K562 (cell line): ENCODE measurements around the gene XRCC3. TPM values are rescaled to one million over a fixed set of nuclear protein-coding genes. Genes with fewer than 3 reads are reported as not detected.

Experiments
- ATAC-seq: fragments of 200-7000 bp; cut with Tn5 transposase; 3 replicates; pipeline ENCODE4 v1.9.1; 2020; ENCODE audit warnings: moderate library complexity
- BruUV-seq: library from RNA; stranded (reverse); fragments of 400-500 nt; replicated peaks from 2 replicates; lab custom pipeline; 2021; lab: Mats Ljungman, UMichigan
- CTCF ChIA-PET: fragments of 300-600 bp; formaldehyde crosslinking; extraction: SDS; loops from one replicate; lab custom pipeline; 2021; ENCODE audit warnings: low intra/inter-chr PET ratio; lab: Yijun Ruan, JAX
- POLR2A ChIA-PET: fragments of 300-600, 350-650 bp; sonication (Branson Sonifier 250); formaldehyde crosslinking; extraction: SDS; loops from one replicate; lab custom pipeline; 2021; ENCODE audit warnings: antibody characterized with exemption, inconsistent platforms; lab: Yijun Ruan, JAX
- DNase-seq, 4 experiments: peaks; one replicate each; pipeline versions ENCODE4 v3.0.0 to v3.0.0-alpha.2; 2011 to 2018; ENCODE audit warnings: low spot score in 3 of 4, mixed read lengths in 3 of 4; ENCODE audit errors: extremely low read depth in 1 of 4
- FAIRE-seq: peaks from 2 replicates; lab custom pipeline; 2011; peaks lifted over from hg19 to GRCh38; lab: Jason Lieb, UNC
- H2AFZ ChIP-seq: 2 replicates; pipeline ENCODE4 v1.6.0; 2011; ENCODE audit warnings: low read depth, low read length, control low read depth, inconsistent platforms
- H3K27ac ChIP-seq: fragments of 200-600 bp; 3 replicates; pipeline ENCODE4 v1.8.0; 2011; ENCODE audit warnings: low read depth, mild to moderate bottlenecking, control low read depth, inconsistent platforms, low read length, moderate library complexity, mixed read lengths; ENCODE audit errors: extremely low read depth
- H3K27me3 ChIP-seq, 2 experiments: fragments of 300-600 bp in 1 of 2; 2 replicates in 1 of 2; 3 replicates in 1 of 2; pipeline versions ENCODE4 v1.6.0 to v1.8.0; 2011; ENCODE audit warnings: inconsistent platforms in 2 of 2, low read length in 2 of 2, mild to moderate bottlenecking in 1 of 2, mixed read lengths in 1 of 2, moderate library complexity in 1 of 2; ENCODE audit not compliant: control insufficient read depth in 2 of 2, insufficient read depth in 2 of 2
- H3K36me3 ChIP-seq: fragments of 300-600 bp; 3 replicates; pipeline ENCODE4 v1.8.0; 2011; ENCODE audit warnings: mild to moderate bottlenecking, low read length, inconsistent platforms; ENCODE audit not compliant: control insufficient read depth, insufficient read depth
- H3K4me1 ChIP-seq, 2 experiments: fragments of 200-600 bp in 1 of 2; replicated peaks in 1 of 2; 2 replicates in 1 of 2; 3 replicates in 1 of 2; pipeline versions ENCODE4 v1.5.1 to v1.8.0; 2011; ENCODE audit warnings: inconsistent platforms in 2 of 2, low read length in 2 of 2, mild to moderate bottlenecking in 1 of 2, mixed read lengths in 1 of 2, moderate library complexity in 1 of 2; ENCODE audit not compliant: control insufficient read depth in 2 of 2, insufficient read depth in 2 of 2
- H3K4me2 ChIP-seq: 2 replicates; pipeline ENCODE4 v1.6.1; 2011; ENCODE audit warnings: low read length, control low read depth, inconsistent platforms, mixed read lengths; ENCODE audit not compliant: insufficient read depth
- H3K4me3 ChIP-seq: fragments of 200-600 bp; sonication (generic), shearing (Covaris generic); 2 replicates; pipeline ENCODE4 v1.5.1; 2016; ENCODE audit warnings: control low read depth, inconsistent platforms
- H3K79me2 ChIP-seq: fragments of 200-600 bp; 3 replicates; pipeline ENCODE4 v1.8.0; 2011; ENCODE audit warnings: low read length, inconsistent platforms; ENCODE audit not compliant: control insufficient read depth, insufficient read depth
- H3K9ac ChIP-seq, 2 experiments: 2 replicates each; pipeline versions ENCODE4 v1.6.0 to v1.6.1; 2011; ENCODE audit warnings: low read depth in 2 of 2, low read length in 2 of 2, control low read depth in 1 of 2, inconsistent platforms in 1 of 2, mild to moderate bottlenecking in 1 of 2, mixed read lengths in 1 of 2; ENCODE audit not compliant: insufficient read depth in 1 of 2
- H3K9me1 ChIP-seq: one replicate; pipeline ENCODE4 v1.6.0; 2011; ENCODE audit warnings: inconsistent platforms, mild to moderate bottlenecking, low read length, moderate library complexity; ENCODE audit not compliant: control insufficient read depth, insufficient read depth
- H3K9me3 ChIP-seq: replicated peaks from 2 replicates; pipeline ENCODE4 v1.5.1; 2011; ENCODE audit warnings: low read depth, low read length, inconsistent platforms; ENCODE audit not compliant: control insufficient read depth, insufficient read depth
- H4K20me1 ChIP-seq: replicated peaks from 2 replicates; pipeline ENCODE4 v1.6.1; 2011; ENCODE audit warnings: low read length, inconsistent platforms, mixed read lengths; ENCODE audit not compliant: control insufficient read depth, insufficient read depth
- CREB3 ChIP-seq: fragments of 450-650 bp; conservative IDR thresholded peaks from 2 replicates; pipeline ENCODE4 v1.6.1; 2016; ENCODE audit warnings: missing genetic modification characterization, low read depth, mild to moderate bottlenecking, missing compliant biosample characterization, moderate library complexity
- ELK3 ChIP-seq: fragments of 450-650 bp; formaldehyde crosslinking; IDR thresholded peaks from 2 replicates; pipeline ENCODE4 v1.4.0; 2020; ENCODE audit warnings: mild to moderate bottlenecking
- GABPB2 ChIP-seq: fragments of 250-450 bp; sonication (Bioruptor Pico); conservative IDR thresholded peaks from 2 replicates; pipeline ENCODE4 v1.5.1; 2021; ENCODE audit warnings: mild to moderate bottlenecking
- HLTF ChIP-seq: fragments of 450-650 bp; IDR thresholded peaks from 2 replicates; pipeline ENCODE4 v1.6.1; 2016
- IFI16 ChIP-seq: fragments of 250-450 bp; sonication (Bioruptor Pico); IDR thresholded peaks from 2 replicates; pipeline ENCODE4 v2.1.2; 2022; ENCODE audit warnings: mild to moderate bottlenecking, inconsistent platforms
- NCOR1 ChIP-seq: fragments of 450-650 bp; IDR thresholded peaks from 2 replicates; pipeline ENCODE4 v1.6.1; 2016; ENCODE audit warnings: mild to moderate bottlenecking, moderate library complexity
- NEUROD1 ChIP-seq: fragments of 150-350 bp; IDR thresholded peaks from 2 replicates; pipeline ENCODE4 v1.6.1; 2014; ENCODE audit warnings: borderline replicate concordance, low read length, low read depth; ENCODE audit not compliant: partially characterized antibody
- POLR3A ChIP-seq: IDR thresholded peaks from 2 replicates; pipeline ENCODE4 v1.6.1; 2011; ENCODE audit warnings: borderline replicate concordance, mild to moderate bottlenecking, moderate library complexity; ENCODE audit not compliant: insufficient read length, insufficient read depth; ENCODE audit errors: extremely low read depth
- RBFOX2 ChIP-seq: fragments of 200-400 bp; formaldehyde crosslinking; IDR thresholded peaks from 2 replicates; pipeline ENCODE4 v1.6.1; 2017; ENCODE audit warnings: low read depth, mild to moderate bottlenecking, low read length, moderate library complexity
- SMARCA4 ChIP-seq: fragments of 450-650 bp; IDR thresholded peaks from 2 replicates; pipeline ENCODE4 v1.6.1; 2016
- SRSF9 ChIP-seq: fragments of 200-400 bp; formaldehyde crosslinking; IDR thresholded peaks from 2 replicates; pipeline ENCODE4 v1.6.1; 2017; ENCODE audit warnings: low read depth, low read length, borderline replicate concordance
- SUPT5H ChIP-seq: fragments of 450-650 bp; IDR thresholded peaks from 2 replicates; pipeline ENCODE4 v1.6.1; 2016
- ZNF695 ChIP-seq: fragments of 450-650 bp; formaldehyde crosslinking; IDR thresholded peaks from 2 replicates; pipeline ENCODE4 v1.4.0; 2020; ENCODE audit warnings: mild to moderate bottlenecking, moderate library complexity
- WGBS: fragments of 100-300 bp; shearing (Covaris generic); methylation state at CpG from one replicate; pipeline ENCODE4 v1.1.6; 2016; ENCODE audit warnings: low coverage, mixed read lengths; ENCODE audit not compliant: insufficient coverage; ENCODE audit errors: missing lambda C conversion rate; 5-methylcytosine and 5-hydroxymethylcytosine counted together
- in situ Hi-C: fragments of 300-500 bp; cut with MboI; formaldehyde crosslinking; loops from 4 replicates; pipeline ENCODE4 v1.15.0; 2018; ENCODE audit warnings: inconsistent platforms, mixed read lengths
- intact Hi-C: fragments of 100-400 bp; cut with micrococcal nuclease; formaldehyde crosslinking; loops from 2 replicates; pipeline ENCODE4 v1.14.2; 2022
- polyA plus RNA-seq, 8 experiments: library from polyadenylated mRNA; depleted of rRNA in 4 of 8; stranded (reverse) in 5 of 8; unstranded in 3 of 8; fragments of >200 nt; fragmentation: Nextera tagmentation in 2 of 8; fragmentation: Illumina TruSeq in 1 of 8; extraction: Ambion mirVana in 2 of 8; extraction: Trizol in 1 of 8; gene quantifications; 2 replicates each; pipeline versions ENCODE4 v1.2.1 to v1.2.3, GENCODE V29; 2011 to 2014; ENCODE audit warnings: inconsistent platforms in 1 of 8, missing spikeins in 1 of 8
- total RNA-seq, 7 experiments: library from RNA; depleted of rRNA in 6 of 7; stranded (reverse); fragments of >200 nt in 6 of 7; fragmentation: Illumina TruSeq in 2 of 7; extraction: Trizol in 2 of 7; gene quantifications; 2 replicates each; pipeline versions ENCODE4 v1.2.1 to v1.2.3, GENCODE V29; 2011 to 2021; ENCODE audit warnings: low replicate concordance in 1 of 7
- TF ChIP-seq, protein P1 (sequence below): fragments of 250-450 bp; sonication (Bioruptor Pico); IDR thresholded peaks from 2 replicates; pipeline ENCODE4 v1.8.0; 2021; ENCODE audit warnings: moderate library complexity, mild to moderate bottlenecking, inconsistent platforms
- TF ChIP-seq, protein P2 (sequence below): IDR thresholded peaks from 3 replicates; pipeline ENCODE4 v1.6.1; 2011; ENCODE audit warnings: borderline replicate concordance, mild to moderate bottlenecking, moderate library complexity; ENCODE audit not compliant: insufficient read length; ENCODE audit errors: extremely low read depth

Gene XRCC3
- total and polyA plus RNA-seq, 9 of the 15 experiments (the other 6 are each of a cell fraction or from before 2014, with no cell fraction given) = 0.34 to 59.3 (median 30.3) TPM

DNA sequence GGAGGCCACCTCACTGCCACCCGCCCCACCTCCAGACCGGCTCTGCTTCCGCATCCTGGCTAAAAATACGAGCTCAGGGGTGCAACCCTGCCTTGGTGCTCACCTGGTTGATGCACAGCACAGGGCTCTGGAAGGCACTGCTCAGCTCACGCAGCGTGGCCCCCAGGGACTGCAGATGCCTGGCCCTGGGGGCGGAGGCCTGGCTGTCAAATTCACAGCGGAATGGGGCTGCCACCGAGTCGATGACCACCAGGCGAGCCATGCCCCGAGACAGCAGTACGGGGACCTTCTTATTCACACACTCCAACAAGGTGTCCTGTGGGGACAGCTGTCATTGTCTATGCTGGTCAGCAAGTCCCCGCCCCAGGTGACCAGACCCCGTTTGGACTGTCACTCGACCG lies 16.0 kb downstream of the XRCC3 start:
- H3K27me3 ChIP-seq = no peaks in the 10 kb centered on the region
- H3K27ac ChIP-seq = no peak overlapping the region
- H3K79me2 ChIP-seq = no peaks in the 10 kb centered on the region
- intact Hi-C loops (no loop called here), in situ Hi-C loops (no loop called here)
- no TSS peak for BruUV-seq
- H3K9me3 ChIP-seq = no peaks in the 10 kb centered on the region
- no peak for FAIRE-seq
- CTCF ChIA-PET = no interaction called here
- no peak overlapping the region for H3K4me2 ChIP-seq
- no peak for DNase-seq
- no peak overlapping the region for H2AFZ ChIP-seq
- no peak for ATAC-seq
- POLR2A ChIA-PET = interaction anchor here (0.6 to 0.9 kb wide), 4 partner anchors 19 to 256 kb away, joined by 3 to 4 read pairs (median 4); no protein-coding TSS in a partner anchor
- WGBS = 81% methylated on average over 8 of the region's 17 CpGs
- H3K9ac ChIP-seq = no peak overlapping the region
- H4K20me1 ChIP-seq = no peaks in the 10 kb centered on the region; the same call in 1 of the 2 replicates
- H3K36me3 ChIP-seq = peaks cover 81% of the 10 kb centered on the region; the same call in 2 of the 3 replicates
- peaks cover 0 to 31% of the 10 kb centered on the region in 2 experiments; a peak in 2 of 5 replicates for H3K4me1 ChIP-seq
- no peak overlapping the region for H3K4me3 ChIP-seq
- no peaks in the 10 kb centered on the region for H3K9me1 ChIP-seq
- TF ChIP-seq, protein P1, sequence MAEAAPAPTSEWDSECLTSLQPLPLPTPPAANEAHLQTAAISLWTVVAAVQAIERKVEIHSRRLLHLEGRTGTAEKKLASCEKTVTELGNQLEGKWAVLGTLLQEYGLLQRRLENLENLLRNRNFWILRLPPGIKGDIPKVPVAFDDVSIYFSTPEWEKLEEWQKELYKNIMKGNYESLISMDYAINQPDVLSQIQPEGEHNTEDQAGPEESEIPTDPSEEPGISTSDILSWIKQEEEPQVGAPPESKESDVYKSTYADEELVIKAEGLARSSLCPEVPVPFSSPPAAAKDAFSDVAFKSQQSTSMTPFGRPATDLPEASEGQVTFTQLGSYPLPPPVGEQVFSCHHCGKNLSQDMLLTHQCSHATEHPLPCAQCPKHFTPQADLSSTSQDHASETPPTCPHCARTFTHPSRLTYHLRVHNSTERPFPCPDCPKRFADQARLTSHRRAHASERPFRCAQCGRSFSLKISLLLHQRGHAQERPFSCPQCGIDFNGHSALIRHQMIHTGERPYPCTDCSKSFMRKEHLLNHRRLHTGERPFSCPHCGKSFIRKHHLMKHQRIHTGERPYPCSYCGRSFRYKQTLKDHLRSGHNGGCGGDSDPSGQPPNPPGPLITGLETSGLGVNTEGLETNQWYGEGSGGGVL (CRISPR knock-in tag) = no peak
- no peak for TF ChIP-seq GABPB2
- no peak for TF ChIP-seq IFI16 (CRISPR knock-in tag)
- no peak for TF ChIP-seq NEUROD1
- no peak for TF ChIP-seq ELK3 (CRISPR knock-in tag)
- TF ChIP-seq HLTF = no peak
- TF ChIP-seq SMARCA4 = no peak
- no peak for TF ChIP-seq ZNF695 (CRISPR knock-in tag)
- TF ChIP-seq CREB3 (tag) = no peak
- peak; percentile 13; the same call in 1 of the 2 replicates for TF ChIP-seq RBFOX2
- TF ChIP-seq NCOR1 = no peak
- TF ChIP-seq, protein P2, sequence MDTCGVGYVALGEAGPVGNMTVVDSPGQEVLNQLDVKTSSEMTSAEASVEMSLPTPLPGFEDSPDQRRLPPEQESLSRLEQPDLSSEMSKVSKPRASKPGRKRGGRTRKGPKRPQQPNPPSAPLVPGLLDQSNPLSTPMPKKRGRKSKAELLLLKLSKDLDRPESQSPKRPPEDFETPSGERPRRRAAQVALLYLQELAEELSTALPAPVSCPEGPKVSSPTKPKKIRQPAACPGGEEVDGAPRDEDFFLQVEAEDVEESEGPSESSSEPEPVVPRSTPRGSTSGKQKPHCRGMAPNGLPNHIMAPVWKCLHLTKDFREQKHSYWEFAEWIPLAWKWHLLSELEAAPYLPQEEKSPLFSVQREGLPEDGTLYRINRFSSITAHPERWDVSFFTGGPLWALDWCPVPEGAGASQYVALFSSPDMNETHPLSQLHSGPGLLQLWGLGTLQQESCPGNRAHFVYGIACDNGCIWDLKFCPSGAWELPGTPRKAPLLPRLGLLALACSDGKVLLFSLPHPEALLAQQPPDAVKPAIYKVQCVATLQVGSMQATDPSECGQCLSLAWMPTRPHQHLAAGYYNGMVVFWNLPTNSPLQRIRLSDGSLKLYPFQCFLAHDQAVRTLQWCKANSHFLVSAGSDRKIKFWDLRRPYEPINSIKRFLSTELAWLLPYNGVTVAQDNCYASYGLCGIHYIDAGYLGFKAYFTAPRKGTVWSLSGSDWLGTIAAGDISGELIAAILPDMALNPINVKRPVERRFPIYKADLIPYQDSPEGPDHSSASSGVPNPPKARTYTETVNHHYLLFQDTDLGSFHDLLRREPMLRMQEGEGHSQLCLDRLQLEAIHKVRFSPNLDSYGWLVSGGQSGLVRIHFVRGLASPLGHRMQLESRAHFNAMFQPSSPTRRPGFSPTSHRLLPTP = no peak
- no peak for TF ChIP-seq POLR3A
- no peak for TF ChIP-seq SUPT5H
- no peak for TF ChIP-seq SRSF9
